Hepatocyte (in vitro differentiated cells): ENCODE data around the gene PRDM16. TPM values are rescaled to one million over a fixed set of nuclear protein-coding genes. Genes with fewer than 3 reads are reported as not detected.

Experiments used
- DNase-seq: peaks from one replicate; pipeline ENCODE4 v3.0.0-alpha.2; 2016; ENCODE audit warnings: low spot score
- H2AFZ ChIP-seq: fragments of 200-600 bp; sonication (generic); 2 replicates; pipeline ENCODE4 v1.6.0; 2016; ENCODE audit warnings: antibody characterized with exemption, mild to moderate bottlenecking
- H3K27ac ChIP-seq: fragments of 200-600 bp; sonication (generic); 2 replicates; pipeline ENCODE4 v1.5.1; 2016; ENCODE audit warnings: mild to moderate bottlenecking
- H3K27me3 ChIP-seq: fragments of 200-600 bp; sonication (generic); 2 replicates; pipeline ENCODE4 v1.6.1; 2016
- H3K36me3 ChIP-seq: fragments of 200-600 bp; sonication (generic); replicated peaks from 2 replicates; pipeline ENCODE4 v1.5.1; 2016; ENCODE audit warnings: low read depth; ENCODE audit not compliant: insufficient read depth
- H3K4me1 ChIP-seq: fragments of 200-600 bp; sonication (generic); 2 replicates; pipeline ENCODE4 v1.5.1; 2016; ENCODE audit warnings: mild to moderate bottlenecking, moderate library complexity; ENCODE audit not compliant: insufficient read depth
- H3K4me2 ChIP-seq: fragments of 200-600 bp; sonication (generic); 2 replicates; pipeline ENCODE4 v1.6.0; 2016
- H3K4me3 ChIP-seq: fragments of 200-600 bp; sonication (generic); 2 replicates; pipeline ENCODE4 v1.5.1; 2016; ENCODE audit warnings: mild to moderate bottlenecking
- H3K79me2 ChIP-seq: fragments of 200-600 bp; sonication (generic); 2 replicates; pipeline ENCODE4 v1.6.0; 2017; ENCODE audit warnings: mild to moderate bottlenecking
- H3K9me2 ChIP-seq: fragments of 200-600 bp; sonication (generic); replicated peaks from 2 replicates; pipeline ENCODE4 v1.6.0; 2017; ENCODE audit warnings: mild to moderate bottlenecking; ENCODE audit not compliant: insufficient read depth
- H3K9me3 ChIP-seq: fragments of 200-600 bp; sonication (generic); 2 replicates; pipeline ENCODE4 v1.5.1; 2016; ENCODE audit warnings: low read depth, mild to moderate bottlenecking
- H4K20me1 ChIP-seq: fragments of 200-600 bp; sonication (generic); 2 replicates; pipeline ENCODE4 v1.6.0; 2016; ENCODE audit warnings: mild to moderate bottlenecking; ENCODE audit not compliant: insufficient read depth, poor library complexity, severe bottlenecking
- CTCF ChIP-seq: fragments of 200-600 bp; sonication (generic); IDR thresholded peaks from 2 replicates; pipeline ENCODE4 v1.5.1; 2016; ENCODE audit warnings: antibody characterized with exemption, mild to moderate bottlenecking; ENCODE audit not compliant: poor library complexity
- EZH2 ChIP-seq: fragments of 200-600 bp; sonication (generic); IDR thresholded peaks from 2 replicates; pipeline ENCODE4 v1.6.1; 2016; ENCODE audit warnings: antibody characterized with exemption, mild to moderate bottlenecking, borderline replicate concordance
- EZH2phosphoT487 ChIP-seq: fragments of 200-600 bp; sonication (generic); IDR thresholded peaks from one replicate; pipeline ENCODE4 v1.6.1; 2018; ENCODE audit warnings: antibody characterized with exemption, mild to moderate bottlenecking, low read depth, moderate library complexity; ENCODE audit not compliant: unreplicated experiment, severe bottlenecking
- WGBS: methylation state at CpG from one replicate; pipeline ENCODE4 v1.1.6; 2016; ENCODE audit warnings: low lambda C conversion rate; ENCODE audit errors: missing lambda C conversion rate; 5-methylcytosine and 5-hydroxymethylcytosine counted together
- polyA plus RNA-seq: library from polyadenylated mRNA; unstranded; fragments of >200 nt; fragmentation: Nextera tagmentation; extraction: Ambion mirVana; gene quantifications from 2 replicates; pipeline ENCODE4 v1.2.1, GENCODE V29; 2016
- total RNA-seq: library from RNA; depleted of rRNA; stranded (reverse); fragments of >200 nt; gene quantifications from 2 replicates; pipeline ENCODE4 v1.2.3, GENCODE V29; 2014

Gene PRDM16
- total and polyA plus RNA-seq, 2 experiments from 2014 or later: 8.1 to 9.9 TPM

- H3K79me2 ChIP-seq: no peaks in the 10 kb centered on the region
- no peaks in the 10 kb centered on the region for H3K27me3 ChIP-seq
- WGBS: 59% methylated on average over 27 of the region's 29 CpGs
- no peaks in the 10 kb centered on the region for H3K9me3 ChIP-seq
- H2AFZ ChIP-seq: no peak overlapping the region
- peaks cover 10% of the 10 kb centered on the region for H3K4me1 ChIP-seq
- no peaks in the 10 kb centered on the region for H3K36me3 ChIP-seq
- H3K9me2 ChIP-seq: no peaks in the 10 kb centered on the region
- H3K4me2 ChIP-seq: no peak overlapping the region
- H3K27ac ChIP-seq: no peak overlapping the region
- TF ChIP-seq EZH2phosphoT487 (no peak), EZH2 (no peak), CTCF (no peak)
- no peak overlapping the region for H3K4me3 ChIP-seq
- H4K20me1 ChIP-seq: no peaks in the 10 kb centered on the region
- DNase-seq: no peak
Observed at GRCh38 chr1:3101124-3101939, 32.3 kb downstream of the PRDM16 start.

- no peak for TF ChIP-seq EZH2
- TF ChIP-seq EZH2phosphoT487: no peak
- 93% methylated on average over 3 of the region's 3 CpGs for WGBS
- no peaks in the 10 kb centered on the region for H3K9me2 ChIP-seq
Observed at GRCh38 chr1:3102641-3103040, 33.6 kb downstream of the PRDM16 start.

GRCh38 chr1:3103967-3104677 is 35.1 kb downstream of the PRDM16 start:
- H3K9me2 ChIP-seq: no peaks in the 10 kb centered on the region
- H3K27me3 ChIP-seq: no peaks in the 10 kb centered on the region
- no peaks in the 10 kb centered on the region for H3K9me3 ChIP-seq
- no peaks in the 10 kb centered on the region for H4K20me1 ChIP-seq
- TF ChIP-seq CTCF: no peak
- no peak overlapping the region for H3K4me2 ChIP-seq
- no peak overlapping the region for H3K27ac ChIP-seq
- H3K79me2 ChIP-seq: no peaks in the 10 kb centered on the region
- no peak for DNase-seq
- H3K4me1 ChIP-seq: peaks cover 10% of the 10 kb centered on the region
- WGBS: 80% methylated on average over 13 of the region's 16 CpGs
- no peak overlapping the region for H2AFZ ChIP-seq
- no peaks in the 10 kb centered on the region for H3K36me3 ChIP-seq
- H3K4me3 ChIP-seq: no peak overlapping the region

More at GRCh38 chr1:3102641-3103040, 33.6 kb downstream of the PRDM16 start:
- no peaks in the 10 kb centered on the region for H3K36me3 ChIP-seq
- peaks cover 10% of the 10 kb centered on the region for H3K4me1 ChIP-seq
- H4K20me1 ChIP-seq: no peaks in the 10 kb centered on the region
- DNase-seq: no peak
- H3K4me3 ChIP-seq: no peak overlapping the region
- no peak overlapping the region for H2AFZ ChIP-seq
- H3K79me2 ChIP-seq: no peaks in the 10 kb centered on the region
- no peaks in the 10 kb centered on the region for H3K9me3 ChIP-seq
- H3K27ac ChIP-seq: no peak overlapping the region
- no peaks in the 10 kb centered on the region for H3K27me3 ChIP-seq
- H3K4me2 ChIP-seq: no peak overlapping the region
